ENCODE measurements around the gene PTPRB.

GRCh38 chr12:70486588-70486987 is 150.6 kb downstream of the PTPRB start:
- TF ChIP-seq CTCF (conservative IDR thresholded peaks at IDR 0.05 in 1 of 2, IDR thresholded peaks at IDR 0.05 in 1 of 2; ENCODE audit: extremely low read depth in 1 of 2, insufficient read depth in 1 of 2, low read depth in 1 of 2, low read length in 2 of 2) (no peak), EZH2 (IDR thresholded peaks at IDR 0.05; ENCODE audit: borderline replicate concordance, low read length) (no peak)

Data from mammary epithelial cell (primary cell).